GM21515 (cell line): ENCODE results near the gene MRPS27.
"Not testable (repeated sequence)": the region's sequence is repeated elsewhere in the genome, so short reads cannot be mapped to it uniquely, and the experiment has no call there.

Experiments
- ATAC-seq: cut with Tn5 transposase; IDR thresholded peaks from one replicate; pipeline ENCODE4 v1.9.1; 2021; ENCODE audit not compliant: unreplicated experiment

The MRPS27 gene

GRCh38 chr5:72326306-72326649 is 6.2 kb upstream of the MRPS27 start:
- no peak for ATAC-seq

DNA sequence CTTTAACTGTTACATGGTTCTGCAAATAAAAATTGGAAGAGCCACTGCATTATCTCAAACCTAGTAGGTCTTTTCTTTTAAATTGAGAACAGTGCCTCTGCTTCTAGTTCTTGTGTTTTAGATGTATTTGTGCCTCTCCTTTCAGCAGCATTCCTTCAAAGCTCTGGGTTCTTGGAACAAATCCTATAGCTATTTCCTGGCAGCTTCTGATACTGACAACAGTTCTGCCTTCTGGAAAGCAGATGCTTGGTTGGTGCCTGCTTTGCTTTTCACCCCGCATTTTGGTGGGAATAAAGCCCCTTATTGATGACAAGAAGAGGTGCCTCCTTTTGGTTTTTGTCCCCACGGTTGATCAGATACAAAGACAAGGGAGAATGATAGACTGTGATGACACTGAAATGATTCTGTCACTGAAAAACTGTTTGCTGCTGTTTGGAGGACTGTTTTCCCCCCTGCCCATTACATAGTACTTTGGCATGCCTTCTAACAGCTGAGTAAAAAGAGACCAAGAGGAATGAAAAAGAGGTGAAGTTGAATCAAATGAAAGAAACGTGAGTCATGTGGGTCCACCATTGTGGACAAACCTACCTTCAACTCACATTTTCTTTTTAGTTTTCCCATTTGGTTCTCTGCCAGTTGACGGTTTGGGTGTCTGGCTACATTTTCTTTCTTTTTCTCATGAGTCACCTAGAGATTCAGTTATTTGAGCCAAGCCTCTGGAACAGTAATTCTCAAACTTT is 5.7 kb upstream of the MRPS27 start:
- no peak for ATAC-seq

- ATAC-seq = no peak
These were observed 4.3 kb upstream of the MRPS27 start for GRCh38 chr5:72324189-72324825.

DNA sequence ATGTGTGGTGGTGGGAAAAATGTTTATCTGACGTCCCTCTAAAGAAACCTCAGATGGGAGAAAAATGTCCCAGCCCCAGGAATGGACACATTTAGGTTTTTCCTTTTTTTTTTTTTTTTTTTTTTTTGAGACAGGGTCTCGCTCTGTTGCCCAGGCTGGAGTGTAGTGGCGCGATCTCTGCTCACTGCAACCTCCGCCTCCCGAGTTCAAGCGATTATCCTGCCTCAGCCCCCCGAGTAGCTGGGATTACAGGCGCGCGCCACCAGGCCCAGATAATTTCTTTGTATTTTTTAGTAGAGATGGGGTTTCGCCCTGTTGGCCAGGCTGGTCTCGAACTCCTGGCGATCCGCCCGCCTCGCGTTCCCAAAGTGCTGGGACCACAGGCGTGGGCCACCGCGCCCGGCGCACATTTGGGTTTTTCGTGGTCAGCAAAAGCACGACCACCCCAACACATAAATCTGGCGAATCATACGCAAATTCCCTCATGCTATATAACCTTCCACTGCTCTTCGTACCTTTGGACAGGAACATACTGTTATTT is 535 bp downstream of the MRPS27 start:
- not testable (repeated sequence) for ATAC-seq

DNA sequence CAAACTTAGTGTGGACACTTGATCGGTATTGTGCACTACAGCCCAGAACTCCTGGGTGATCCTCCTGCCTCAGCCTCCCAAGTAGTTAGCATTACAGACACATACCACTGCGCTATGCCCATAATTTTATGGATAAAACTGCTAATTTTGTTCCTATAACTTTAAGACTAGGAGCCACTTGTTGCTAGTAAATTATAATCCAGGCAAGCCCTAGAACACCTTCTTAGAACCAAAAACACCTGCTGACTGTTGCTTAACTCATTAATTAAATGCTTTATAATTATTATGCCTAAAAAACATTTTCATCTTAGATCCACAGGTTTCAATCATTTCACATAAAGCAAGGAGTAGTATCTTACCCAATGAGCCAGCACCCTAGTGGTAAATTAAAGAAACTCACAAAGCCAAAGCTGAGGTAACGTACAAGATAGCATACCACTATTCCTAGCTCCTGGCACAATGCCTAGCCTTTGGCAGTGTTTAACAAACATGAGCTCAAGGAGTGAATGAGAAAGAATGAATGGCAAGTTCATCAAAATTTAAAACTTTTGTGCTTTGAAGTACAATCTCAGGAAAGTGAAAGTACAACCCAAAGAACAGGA is 5.4 kb downstream of the MRPS27 start:
- ATAC-seq = no peak

DNA sequence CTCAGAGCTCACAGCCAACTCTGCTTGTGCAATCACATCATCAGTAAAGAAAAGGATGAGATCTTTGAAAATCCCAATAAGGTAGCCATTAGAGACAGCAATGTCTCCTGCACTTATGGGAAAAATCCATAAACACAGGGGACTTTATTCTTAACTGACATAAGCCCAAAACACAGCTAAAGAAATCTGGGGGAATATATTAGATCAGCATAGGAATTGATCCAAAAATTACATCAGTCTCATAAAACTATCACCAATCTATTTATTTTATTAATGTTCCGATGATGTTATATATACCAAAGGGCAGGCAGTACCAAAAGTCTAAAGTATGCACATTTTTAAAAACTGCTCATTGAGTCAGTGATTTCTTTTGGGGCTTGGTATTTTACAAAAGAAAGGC is 6.9 kb downstream of the MRPS27 start:
- ATAC-seq = no peak

GRCh38 chr5:72308853-72309191 is 11.2 kb downstream of the MRPS27 start:
- ATAC-seq = no peak

DNA sequence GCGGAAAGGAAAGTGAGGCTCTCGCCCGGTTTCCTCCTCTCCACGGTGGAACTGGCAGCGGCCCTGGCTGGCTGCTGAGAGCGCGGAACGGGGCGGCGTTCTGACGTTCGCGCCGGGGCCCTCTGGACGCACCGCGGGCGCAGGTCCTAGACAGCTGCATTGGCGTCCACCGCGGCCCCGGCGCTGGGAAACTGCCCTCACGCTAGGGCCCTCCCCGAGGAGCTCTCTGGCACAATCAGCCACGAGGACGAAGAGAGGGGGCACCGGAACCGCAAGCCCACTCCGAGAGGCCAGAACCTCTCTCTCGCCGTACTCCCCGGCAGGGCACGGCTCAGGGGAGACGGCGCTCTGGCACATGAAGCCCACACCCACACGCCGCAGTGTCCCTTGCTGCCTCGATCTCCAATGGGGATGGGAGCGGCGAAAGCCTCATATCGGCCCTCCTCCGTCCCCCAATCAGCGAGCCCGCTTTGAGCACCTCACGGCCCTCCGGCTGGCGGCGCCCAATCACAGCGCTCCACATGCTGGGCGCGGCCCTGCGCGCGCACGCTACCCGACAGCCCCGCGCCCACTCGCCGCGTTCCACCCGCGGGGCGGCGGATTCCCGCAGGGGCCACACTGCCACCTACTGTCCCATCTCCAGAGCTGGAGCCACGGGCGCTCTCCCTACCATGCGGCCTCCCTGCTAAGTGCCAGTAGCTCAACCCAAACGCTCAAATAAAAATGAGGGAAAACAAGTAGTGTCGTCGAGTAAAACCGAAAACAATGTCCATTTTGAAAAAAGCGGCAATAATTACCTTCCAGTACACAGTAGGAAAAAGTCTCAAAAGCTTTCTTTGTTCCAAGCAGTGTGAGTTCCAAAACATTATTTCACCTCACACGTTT is 11.8 kb downstream of the MRPS27 start:
- ATAC-seq = peak; percentile 89

DNA sequence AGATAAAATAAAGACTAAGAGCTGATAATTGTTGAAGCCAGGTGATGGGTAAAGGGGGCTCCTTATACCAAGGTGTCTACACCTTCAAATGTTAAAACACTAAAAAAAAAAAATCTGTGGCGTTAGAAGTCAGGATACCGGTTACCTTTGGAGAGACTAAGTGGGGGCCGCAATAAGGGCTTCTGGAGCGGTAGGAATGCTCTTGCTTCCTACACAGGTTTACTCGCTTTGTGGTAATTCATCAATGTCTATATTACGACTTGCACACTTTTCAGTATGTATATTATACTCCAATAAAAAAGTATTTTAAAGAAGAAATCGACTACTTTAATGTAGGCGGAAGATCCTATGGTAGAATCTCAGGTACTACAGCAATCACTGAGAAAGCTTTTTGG is 12.5 kb downstream of the MRPS27 start:
- no peak for ATAC-seq

GRCh38 chr5:72305194-72306142 is 14.6 kb downstream of the MRPS27 start:
- peak; percentile 20 for ATAC-seq

DNA sequence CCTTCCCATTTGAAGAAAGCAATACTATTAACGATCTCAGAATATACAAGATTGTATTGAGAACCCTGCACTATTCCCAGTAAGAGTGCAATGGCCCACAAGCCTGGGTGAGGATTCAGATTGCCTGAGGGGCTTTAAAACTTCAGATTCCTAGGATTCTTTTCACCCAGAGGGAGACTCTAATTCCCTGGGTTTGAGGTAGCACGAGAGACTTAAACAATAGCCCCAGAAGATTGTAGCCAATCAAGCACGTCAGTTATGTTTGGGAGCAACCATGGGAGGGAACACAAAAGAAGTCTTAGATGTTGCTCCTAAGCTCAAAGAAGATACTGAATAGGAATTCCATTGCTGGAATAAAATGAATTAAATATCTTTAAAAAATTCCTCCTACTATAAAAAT is 17.9 kb downstream of the MRPS27 start:
- ATAC-seq = no peak

GRCh38 chr5:72301557-72301956 is 18.5 kb downstream of the MRPS27 start:
- ATAC-seq = peak; percentile 62

- no peak for ATAC-seq
These were observed 19.3 kb downstream of the MRPS27 start for GRCh38 chr5:72300590-72301339.

- ATAC-seq = no peak
These were observed 21.3 kb downstream of the MRPS27 start for GRCh38 chr5:72298711-72299110.

DNA sequence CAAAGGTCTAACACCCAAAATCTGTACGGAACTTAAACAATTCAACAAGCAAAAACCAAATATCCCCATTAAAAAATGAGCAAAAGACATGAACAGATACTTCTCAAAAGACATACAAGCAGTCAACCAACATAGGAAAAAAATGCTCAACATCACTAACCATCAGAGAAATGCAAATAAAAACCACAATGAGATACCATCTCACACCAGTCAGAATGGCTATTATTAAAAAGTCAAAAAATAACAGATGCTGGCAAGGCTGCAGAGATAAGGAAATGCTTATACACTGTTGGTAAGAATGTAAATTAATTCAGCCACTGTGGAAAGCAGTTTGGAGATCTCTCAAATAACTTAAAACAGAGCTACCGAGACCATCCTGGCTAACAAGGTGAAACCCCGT is 21.9 kb downstream of the MRPS27 start:
- not testable (repeated sequence) for ATAC-seq

- no peak for ATAC-seq
These were observed 23.8 kb downstream of the MRPS27 start for GRCh38 chr5:72296256-72296655.

DNA sequence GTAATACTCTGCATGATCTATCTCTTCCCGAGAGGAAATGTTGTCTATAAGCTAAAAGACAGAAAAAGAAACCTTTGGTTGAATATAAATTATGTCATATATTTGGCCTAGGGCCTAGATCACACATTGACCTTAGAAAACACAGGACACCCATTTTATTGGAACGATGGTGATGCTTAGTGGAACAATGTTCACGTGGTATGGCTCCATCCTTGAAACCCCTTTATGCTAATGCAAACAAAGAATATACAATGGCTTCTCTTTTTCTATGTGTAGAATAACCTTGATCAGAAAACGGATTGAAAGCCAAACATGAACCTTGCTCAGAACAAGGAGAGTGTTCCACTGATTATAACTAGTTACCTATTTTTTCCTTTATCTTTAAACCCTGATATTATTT is 24.5 kb downstream of the MRPS27 start:
- no peak for ATAC-seq

GRCh38 chr5:72294473-72294872 is 25.6 kb downstream of the MRPS27 start:
- ATAC-seq = no peak

DNA sequence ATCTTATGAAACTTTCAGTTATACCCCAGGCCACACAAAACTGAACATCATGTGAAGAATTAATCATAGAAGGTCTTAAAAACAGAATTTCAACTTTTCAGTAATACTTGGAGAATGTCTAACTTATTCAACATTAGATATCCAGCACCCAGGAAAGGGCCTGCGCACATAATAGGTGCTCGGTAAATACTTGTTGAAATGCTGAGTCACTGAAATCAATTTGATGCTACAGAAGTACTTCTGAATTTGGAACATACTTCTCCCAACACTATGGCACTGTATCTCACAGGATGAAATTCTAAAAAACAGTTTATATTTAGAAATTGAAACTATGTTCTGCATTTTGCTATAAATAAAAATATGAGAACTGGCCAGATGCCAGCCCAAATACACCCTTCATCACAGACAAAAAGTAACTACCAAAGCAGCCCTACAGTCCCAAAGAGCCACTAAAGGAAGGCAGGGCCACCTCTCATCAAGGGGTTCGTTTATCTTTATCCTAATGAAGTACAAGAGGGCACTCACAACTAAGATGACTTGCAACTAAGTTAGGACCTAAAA is 26.5 kb downstream of the MRPS27 start:
- no peak for ATAC-seq
